Peyer's patch (tissue), 4 donors: ENCODE data around the gene BRMS1.

ENCODE experiments used
- POLR2A ChIP-seq, 2 donors: fragments of 450-650 bp; IDR thresholded peaks; one replicate each; pipeline ENCODE4 v1.5.1; 2017; ENCODE audit warnings: antibody characterized with exemption in 2 of 2, mild to moderate bottlenecking in 2 of 2, moderate library complexity in 2 of 2
- TF ChIP-seq, protein P1 (sequence below), 6 experiments: fragments of 450-650 bp in 4 of 6; fragments of 200-600 bp in 2 of 6; sonication (generic) in 1 of 6; IDR thresholded peaks; one replicate each; pipeline ENCODE4 v1.5.1; 2017 to 2019; ENCODE audit warnings: antibody characterized with exemption in 6 of 6, mild to moderate bottlenecking in 3 of 6, moderate library complexity in 1 of 6

DNA sequence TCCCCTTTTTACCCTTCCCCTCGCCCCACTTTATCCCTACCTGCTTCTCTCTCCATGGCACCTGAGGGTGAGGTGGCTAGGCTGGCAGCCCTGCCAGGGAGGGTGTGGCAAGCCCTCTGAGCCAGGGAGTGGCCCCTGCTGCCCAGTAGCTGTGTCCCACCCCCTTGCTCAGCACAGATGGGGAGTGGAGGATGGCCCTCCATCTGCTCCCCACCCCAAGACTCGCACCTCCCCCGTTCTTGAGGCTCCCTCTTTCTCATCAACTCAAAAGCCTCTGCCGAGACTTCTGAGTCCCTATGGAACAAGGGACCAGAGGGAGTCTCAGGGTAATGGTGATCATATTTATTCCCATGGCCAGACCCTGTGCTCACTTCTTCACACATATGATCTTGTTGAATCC lies 51.6 kb downstream of the BRMS1 start:
- TF ChIP-seq, protein P1, sequence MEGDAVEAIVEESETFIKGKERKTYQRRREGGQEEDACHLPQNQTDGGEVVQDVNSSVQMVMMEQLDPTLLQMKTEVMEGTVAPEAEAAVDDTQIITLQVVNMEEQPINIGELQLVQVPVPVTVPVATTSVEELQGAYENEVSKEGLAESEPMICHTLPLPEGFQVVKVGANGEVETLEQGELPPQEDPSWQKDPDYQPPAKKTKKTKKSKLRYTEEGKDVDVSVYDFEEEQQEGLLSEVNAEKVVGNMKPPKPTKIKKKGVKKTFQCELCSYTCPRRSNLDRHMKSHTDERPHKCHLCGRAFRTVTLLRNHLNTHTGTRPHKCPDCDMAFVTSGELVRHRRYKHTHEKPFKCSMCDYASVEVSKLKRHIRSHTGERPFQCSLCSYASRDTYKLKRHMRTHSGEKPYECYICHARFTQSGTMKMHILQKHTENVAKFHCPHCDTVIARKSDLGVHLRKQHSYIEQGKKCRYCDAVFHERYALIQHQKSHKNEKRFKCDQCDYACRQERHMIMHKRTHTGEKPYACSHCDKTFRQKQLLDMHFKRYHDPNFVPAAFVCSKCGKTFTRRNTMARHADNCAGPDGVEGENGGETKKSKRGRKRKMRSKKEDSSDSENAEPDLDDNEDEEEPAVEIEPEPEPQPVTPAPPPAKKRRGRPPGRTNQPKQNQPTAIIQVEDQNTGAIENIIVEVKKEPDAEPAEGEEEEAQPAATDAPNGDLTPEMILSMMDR (IDR thresholded peaks at IDR 0.05), result no peak
- no peak for TF ChIP-seq POLR2A (IDR thresholded peaks at IDR 0.05)
